GM21737 (cell line): ENCODE measurements around the gene CAPS.
A peak's percentile ranks its signal among the peaks of the same experiment; 100 is the strongest.

Experiments
- ATAC-seq: cut with Tn5 transposase; IDR thresholded peaks from one replicate; pipeline ENCODE4 v1.9.1; 2021; ENCODE audit warnings: mild to moderate bottlenecking, moderate library complexity; ENCODE audit not compliant: unreplicated experiment

The CAPS gene

GRCh38 chr19:5908773-5909442 lies 5.1 kb upstream of the CAPS start:
- no peak for ATAC-seq

DNA sequence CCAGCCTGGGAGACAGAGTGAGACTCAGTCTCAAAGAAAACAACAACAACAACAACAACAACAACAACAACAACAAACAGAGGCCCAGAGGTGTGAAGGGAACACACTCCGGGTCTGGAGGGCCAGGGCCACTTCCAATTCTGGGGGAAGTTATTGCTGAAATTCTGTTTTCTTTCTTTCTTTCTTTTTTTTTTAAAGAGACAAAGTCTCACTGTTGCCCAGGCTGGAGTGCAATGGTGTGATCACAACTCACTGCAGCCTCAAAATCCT lies 3.5 kb upstream of the CAPS start:
- no peak for ATAC-seq

- no peak for ATAC-seq
These were observed 2.7 kb upstream of the CAPS start for GRCh38 chr19:5911366-5911765.

DNA sequence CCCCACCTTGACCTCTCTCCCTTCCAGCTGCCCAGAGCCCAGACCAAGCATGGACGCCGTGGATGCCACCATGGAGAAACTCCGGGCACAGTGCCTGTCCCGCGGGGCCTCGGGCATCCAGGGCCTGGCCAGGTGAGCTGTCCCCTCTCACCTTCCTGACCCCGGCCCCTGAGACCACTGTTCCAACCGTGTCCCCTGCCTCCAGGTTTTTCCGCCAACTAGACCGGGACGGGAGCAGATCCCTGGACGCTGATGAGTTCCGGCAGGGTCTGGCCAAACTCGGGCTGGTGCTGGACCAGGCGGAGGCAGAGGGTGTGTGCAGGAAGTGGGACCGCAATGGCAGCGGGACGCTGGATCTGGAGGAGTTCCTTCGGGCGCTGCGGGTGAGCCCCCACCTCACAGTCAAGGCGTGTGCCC lies 312 bp downstream of the CAPS start:
- ATAC-seq: no peak

DNA sequence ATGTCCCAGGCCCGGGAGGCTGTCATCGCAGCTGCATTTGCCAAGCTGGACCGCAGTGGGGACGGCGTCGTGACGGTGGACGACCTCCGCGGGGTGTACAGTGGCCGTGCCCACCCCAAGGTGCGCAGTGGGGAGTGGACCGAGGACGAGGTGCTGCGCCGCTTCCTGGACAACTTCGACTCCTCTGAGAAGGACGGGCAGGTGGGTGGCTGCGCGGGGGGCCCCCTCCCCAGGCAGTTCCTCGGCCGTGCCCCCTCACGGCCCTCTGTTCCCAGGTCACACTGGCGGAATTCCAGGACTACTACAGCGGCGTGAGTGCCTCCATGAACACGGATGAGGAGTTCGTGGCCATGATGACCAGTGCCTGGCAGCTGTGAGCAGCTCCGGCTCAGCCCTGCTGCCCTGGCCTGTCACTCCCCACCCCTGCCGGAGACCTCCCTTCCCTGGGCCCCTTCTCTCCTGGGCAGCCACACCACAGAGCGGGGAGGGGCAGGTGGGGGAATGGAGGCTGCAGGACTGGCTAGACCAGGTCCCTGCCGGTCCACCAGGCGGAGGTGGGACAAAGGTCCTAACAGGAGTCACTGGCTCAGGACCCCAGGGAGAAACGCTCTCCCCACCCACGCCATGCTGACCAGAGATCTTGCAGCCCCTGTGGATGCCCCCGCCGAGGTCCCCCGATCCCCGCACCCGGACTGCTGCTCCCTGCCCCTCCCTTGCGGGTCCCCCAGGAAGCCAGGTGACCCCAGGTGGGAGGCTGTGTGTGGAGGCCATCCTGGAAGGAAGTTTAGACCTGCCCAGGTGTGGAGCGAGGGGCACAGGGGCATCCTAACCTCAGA lies 1.1 kb downstream of the CAPS start:
- ATAC-seq: no peak

DNA sequence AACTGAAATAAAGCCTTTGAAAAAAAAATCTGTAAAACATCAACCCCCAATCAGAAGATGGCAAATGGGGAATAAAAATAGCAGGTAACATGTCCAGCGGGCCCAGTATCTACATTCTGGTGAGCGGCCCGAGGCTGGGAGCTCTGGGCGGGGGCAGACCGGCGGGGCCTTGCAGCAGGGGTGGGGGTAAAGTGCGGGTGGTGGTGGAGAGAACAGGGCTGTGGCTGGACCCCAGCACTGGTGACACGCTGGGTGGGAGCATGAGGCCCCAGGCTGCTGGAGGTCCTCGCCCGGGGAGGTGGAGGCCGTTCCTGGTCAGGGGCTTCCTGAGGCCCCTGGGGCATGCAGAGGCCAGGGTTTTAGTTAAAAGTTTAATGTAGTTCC lies 1.7 kb downstream of the CAPS start:
- no peak for ATAC-seq

- no peak for ATAC-seq
These were observed 2.2 kb downstream of the CAPS start for GRCh38 chr19:5916181-5916708.

GRCh38 chr19:5917431-5918107 lies 3.5 kb downstream of the CAPS start:
- ATAC-seq: no peak

GRCh38 chr19:5918463-5919079 lies 4.5 kb downstream of the CAPS start:
- no peak for ATAC-seq

GRCh38 chr19:5921516-5922160 lies 7.6 kb downstream of the CAPS start:
- no peak for ATAC-seq

- ATAC-seq: no peak
These were observed 8.1 kb downstream of the CAPS start for GRCh38 chr19:5922161-5922545.

- no peak for ATAC-seq
These were observed 9.3 kb downstream of the CAPS start for GRCh38 chr19:5923356-5923755.

- ATAC-seq: no peak
These were observed 11.9 kb downstream of the CAPS start for GRCh38 chr19:5925830-5926427.

GRCh38 chr19:5926641-5927440 lies 12.8 kb downstream of the CAPS start:
- ATAC-seq: no peak

- peak; percentile 76 for ATAC-seq
These were observed 13.4 kb downstream of the CAPS start for GRCh38 chr19:5927441-5927821.

DNA sequence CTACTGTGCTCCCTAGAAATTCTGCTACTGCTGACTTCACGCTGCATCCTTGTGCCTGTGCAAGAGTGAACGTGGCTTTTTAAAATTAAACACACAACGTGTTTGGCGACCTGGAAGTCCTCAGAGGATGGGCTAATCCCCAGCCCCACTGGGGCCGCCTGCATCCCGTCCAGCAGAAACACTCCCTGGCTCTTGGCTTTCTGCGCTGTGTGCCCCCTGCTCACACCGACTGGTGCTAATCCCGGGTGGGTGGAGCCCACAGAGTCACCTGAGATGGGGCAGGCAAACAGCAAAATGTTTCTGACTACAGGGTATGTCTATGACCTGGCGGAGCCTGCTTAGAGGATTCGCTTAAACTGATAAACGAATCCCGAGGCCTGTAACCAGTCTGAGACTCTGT lies 15.1 kb downstream of the CAPS start:
- no peak for ATAC-seq

- ATAC-seq: no peak
These were observed 15.6 kb downstream of the CAPS start for GRCh38 chr19:5929625-5930024.

- no peak for ATAC-seq
These were observed 17.2 kb downstream of the CAPS start for GRCh38 chr19:5931251-5931650.

GRCh38 chr19:5932146-5932545 lies 18.1 kb downstream of the CAPS start:
- no peak for ATAC-seq
